Muscle layer of duodenum (tissue), 2 donors: ENCODE measurements around the gene ERCC4.
"Not testable (repeated sequence)": the region's sequence is repeated elsewhere in the genome, so short reads cannot be mapped to it uniquely, and the experiment has no call there.

Source experiments
- H3K27ac ChIP-seq: one replicate; pipeline ENCODE4 v1.7.0; 2013; ENCODE audit warnings: mild to moderate bottlenecking, low read length
- H3K27me3 ChIP-seq: one replicate; pipeline ENCODE4 v1.7.0; 2013; ENCODE audit warnings: low read depth, mild to moderate bottlenecking, control low read depth, low read length
- H3K36me3 ChIP-seq, 2 donors: one replicate each; pipeline ENCODE4 v1.7.0; 2013; ENCODE audit warnings: low read length in 2 of 2, control low read depth in 1 of 2, mild to moderate bottlenecking in 1 of 2; ENCODE audit not compliant: insufficient read depth in 2 of 2, control insufficient read depth in 1 of 2
- H3K4me1 ChIP-seq, 2 donors: one replicate each; pipeline ENCODE4 v1.7.0; 2013; ENCODE audit warnings: low read length in 2 of 2, mild to moderate bottlenecking in 2 of 2, control low read depth in 1 of 2, moderate library complexity in 1 of 2; ENCODE audit not compliant: insufficient read depth in 2 of 2, control insufficient read depth in 1 of 2
- H3K4me3 ChIP-seq, 2 donors: one replicate each; pipeline ENCODE4 v1.7.0; 2013; ENCODE audit warnings: low read length in 2 of 2, low read depth in 1 of 2, mild to moderate bottlenecking in 1 of 2
- H3K9me3 ChIP-seq, 2 donors: one replicate each; pipeline ENCODE4 v1.7.0; 2013; ENCODE audit warnings: low read length in 2 of 2, control low read depth in 1 of 2, mild to moderate bottlenecking in 1 of 2; ENCODE audit not compliant: control insufficient read depth in 1 of 2
- donor health status: healthy.

The ERCC4 gene

GRCh38 chr16:13919683-13920509, at the start of gene ERCC4:
TSS of gene ERCC4 (plus strand) at chr16:13920154. CDS start at chr16:13920166, 12 bp downstream.
- Histone ChIP-seq H3K27me3 (no peaks in the 10 kb centered on the region), H3K4me1 (peaks cover 14 to 25% of the 10 kb centered on the region in 2 donors), H3K9me3 (no peaks in the 10 kb centered on the region), H3K27ac (peak within 1 kb of the TSS; percentile 82), H3K36me3 (peaks cover 0 to 4% of the 10 kb centered on the region in 2 donors), H3K4me3 (peak within 1 kb of the TSS; percentile 88 to 89)

- Histone ChIP-seq H3K4me1 (no peaks in the 10 kb centered on the region), H3K4me3 (no peak overlapping the region), H3K27me3 (no peaks in the 10 kb centered on the region), H3K9me3 (no peaks in the 10 kb centered on the region), H3K36me3 (no peaks in the 10 kb centered on the region), H3K27ac (no peak overlapping the region)
Measured at GRCh38 chr16:13873835-13874438, 46.0 kb upstream of the ERCC4 start.

DNA sequence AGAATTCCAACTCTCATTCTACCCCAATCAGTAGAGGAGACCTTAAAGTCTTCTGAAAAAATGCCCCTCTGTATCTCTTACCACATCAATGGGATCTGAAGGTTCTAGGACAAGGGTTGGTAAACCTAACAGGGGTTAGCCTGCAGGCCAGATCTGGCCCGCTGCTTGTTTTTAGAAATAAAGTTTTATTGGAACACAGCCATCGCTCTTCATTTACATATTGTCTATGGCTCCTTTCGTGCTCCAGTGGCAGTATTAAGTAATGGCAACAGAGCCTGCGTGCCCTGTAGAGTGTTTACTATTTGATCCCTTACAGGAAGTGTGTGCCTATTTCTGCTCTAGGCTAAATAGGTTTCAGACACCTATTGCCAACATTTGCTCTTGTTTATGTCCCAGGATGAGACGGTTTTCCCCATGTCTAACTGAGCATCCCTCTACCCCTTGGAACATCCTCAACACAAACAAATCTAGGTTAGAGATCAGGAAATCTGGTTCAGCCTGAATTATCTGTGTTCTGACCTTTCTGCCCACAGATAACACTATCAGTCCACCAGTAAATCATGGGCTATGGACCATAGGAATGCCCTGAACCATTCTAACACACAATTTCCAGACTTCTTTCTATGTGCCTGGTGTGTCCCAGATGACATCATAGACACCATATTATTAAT, 44.2 kb upstream of the ERCC4 start:
- no peaks in the 10 kb centered on the region for H3K36me3 ChIP-seq
- no peak overlapping the region for H3K4me3 ChIP-seq
- no peaks in the 10 kb centered on the region for H3K4me1 ChIP-seq
- no peaks in the 10 kb centered on the region for H3K9me3 ChIP-seq
- H3K27me3 ChIP-seq: no peaks in the 10 kb centered on the region
- no peak overlapping the region for H3K27ac ChIP-seq

- no peak overlapping the region for H3K27ac ChIP-seq
- H3K9me3 ChIP-seq: peaks cover 0 to 8% of the 10 kb centered on the region in 2 donors
- no peak overlapping the region for H3K4me3 ChIP-seq
- no peaks in the 10 kb centered on the region for H3K36me3 ChIP-seq
- H3K27me3 ChIP-seq: no peaks in the 10 kb centered on the region
- no peaks in the 10 kb centered on the region for H3K4me1 ChIP-seq
Measured at GRCh38 chr16:13883276-13883675, 36.7 kb upstream of the ERCC4 start.

DNA sequence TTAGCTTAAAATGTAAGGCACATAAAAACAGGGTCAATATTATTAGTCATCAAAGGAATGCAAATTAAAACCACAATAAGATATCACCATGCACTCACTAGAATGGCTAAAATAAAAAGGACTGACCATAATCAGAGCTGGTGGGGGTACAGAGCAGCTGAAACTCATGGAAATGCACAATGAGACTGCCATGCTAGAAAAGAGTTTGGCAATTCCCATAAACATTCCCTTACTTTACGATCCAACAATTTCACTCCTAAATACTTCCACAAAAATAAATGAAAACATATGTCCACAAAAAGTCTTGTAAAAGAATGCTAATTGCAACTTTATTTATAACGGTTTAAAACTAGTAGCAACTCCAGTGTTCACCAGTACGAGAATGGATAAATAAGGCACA, 36.1 kb upstream of the ERCC4 start:
- no peaks in the 10 kb centered on the region for H3K27me3 ChIP-seq
- no peaks in the 10 kb centered on the region for H3K36me3 ChIP-seq
- H3K27ac ChIP-seq: no peak overlapping the region
- peaks cover 0 to 9% of the 10 kb centered on the region in 2 donors for H3K9me3 ChIP-seq
- no peaks in the 10 kb centered on the region for H3K4me1 ChIP-seq
- no peak overlapping the region for H3K4me3 ChIP-seq

DNA sequence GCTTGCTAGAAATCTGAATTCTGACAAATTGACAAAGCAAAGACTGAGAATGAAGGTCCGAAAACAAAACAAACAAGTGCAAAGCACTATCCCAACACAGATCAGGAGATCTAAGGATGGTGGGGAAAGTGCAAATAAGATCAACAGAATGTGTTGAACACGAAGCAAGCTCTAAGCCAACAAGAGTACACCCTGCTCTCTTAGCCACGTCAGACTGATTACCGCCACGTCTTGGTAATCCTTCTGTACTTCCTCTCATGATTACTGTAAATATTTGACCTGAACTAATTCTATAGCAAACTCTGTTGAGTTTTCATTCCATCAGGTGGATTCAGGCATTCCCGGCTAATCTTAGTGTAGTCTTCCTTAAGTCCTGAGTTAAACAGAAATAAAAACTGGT, 34.3 kb upstream of the ERCC4 start:
- Histone ChIP-seq H3K27ac (no peak overlapping the region), H3K36me3 (no peaks in the 10 kb centered on the region), H3K4me3 (no peak overlapping the region), H3K4me1 (no peaks in the 10 kb centered on the region), H3K27me3 (no peaks in the 10 kb centered on the region), H3K9me3 (peaks cover 0 to 9% of the 10 kb centered on the region in 2 donors)

DNA sequence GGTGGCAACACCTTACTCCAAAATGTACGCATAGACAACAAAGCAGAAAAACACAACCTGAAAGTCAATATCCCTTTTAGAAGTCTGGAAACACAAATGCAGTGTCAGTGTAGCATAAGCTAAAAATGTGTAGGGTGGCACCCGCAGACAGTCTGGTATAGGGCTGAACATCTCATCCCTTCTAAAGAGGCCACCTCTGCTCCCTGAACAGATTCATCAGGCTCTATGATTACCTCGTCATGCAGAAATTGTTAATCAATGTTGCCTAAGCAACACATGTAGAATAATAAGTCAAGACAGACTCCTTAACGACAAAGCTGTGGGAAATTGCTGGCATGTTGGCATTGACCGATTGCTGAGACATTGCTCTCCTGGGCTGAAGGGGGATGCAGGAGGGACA, 33.3 kb upstream of the ERCC4 start:
- H3K27me3 ChIP-seq: no peaks in the 10 kb centered on the region
- no peaks in the 10 kb centered on the region for H3K36me3 ChIP-seq
- peaks cover 0 to 9% of the 10 kb centered on the region in 2 donors for H3K9me3 ChIP-seq
- H3K4me1 ChIP-seq: no peaks in the 10 kb centered on the region
- no peak overlapping the region for H3K27ac ChIP-seq
- no peak overlapping the region for H3K4me3 ChIP-seq

DNA sequence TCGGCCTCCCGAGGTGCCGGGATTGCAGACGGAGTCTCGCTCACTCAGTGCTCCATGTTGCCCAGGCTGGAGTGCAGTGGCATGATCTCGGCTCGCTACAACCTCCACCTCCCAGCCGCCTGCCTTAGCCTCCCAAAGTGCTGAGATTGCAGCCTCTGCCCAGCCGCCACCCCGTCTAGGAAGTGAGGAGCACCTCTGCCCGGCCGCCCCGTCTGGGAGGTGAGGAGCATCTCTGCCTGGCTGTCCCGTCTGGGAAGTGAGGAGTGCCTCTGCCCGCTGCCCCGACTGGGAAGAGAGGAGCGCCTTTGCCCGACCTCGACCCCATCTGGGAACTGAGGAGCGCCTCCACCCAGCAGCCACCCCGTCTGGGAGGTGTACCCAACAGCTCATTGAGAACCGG, 30.6 kb upstream of the ERCC4 start:
- not testable (repeated sequence) for H3K4me3 ChIP-seq, H3K9me3 ChIP-seq, H3K36me3 ChIP-seq, H3K27me3 ChIP-seq, H3K4me1 ChIP-seq, H3K27ac ChIP-seq

- Histone ChIP-seq H3K36me3 (no peaks in the 10 kb centered on the region), H3K4me3 (no peak overlapping the region), H3K4me1 (no peaks in the 10 kb centered on the region), H3K27me3 (no peaks in the 10 kb centered on the region), H3K27ac (no peak overlapping the region), H3K9me3 (peaks cover 5 to 9% of the 10 kb centered on the region in 2 donors)
Measured at GRCh38 chr16:13892301-13892700, 27.7 kb upstream of the ERCC4 start.

- H3K36me3 ChIP-seq: no peaks in the 10 kb centered on the region
- no peak overlapping the region for H3K27ac ChIP-seq
- H3K27me3 ChIP-seq: no peaks in the 10 kb centered on the region
- peaks cover 2 to 5% of the 10 kb centered on the region in 2 donors for H3K9me3 ChIP-seq
- no peaks in the 10 kb centered on the region for H3K4me1 ChIP-seq
- H3K4me3 ChIP-seq: no peak overlapping the region
Measured at GRCh38 chr16:13895516-13895915, 24.4 kb upstream of the ERCC4 start.

- Histone ChIP-seq H3K9me3 (peaks cover 2 to 5% of the 10 kb centered on the region in 2 donors), H3K4me3 (no peak overlapping the region), H3K36me3 (no peaks in the 10 kb centered on the region), H3K27me3 (no peaks in the 10 kb centered on the region), H3K27ac (no peak overlapping the region), H3K4me1 (no peaks in the 10 kb centered on the region)
Measured at GRCh38 chr16:13896543-13897182, 23.3 kb upstream of the ERCC4 start.
